ENCODE measurements around the gene MAP7D3.

The MAP7D3 gene

DNA sequence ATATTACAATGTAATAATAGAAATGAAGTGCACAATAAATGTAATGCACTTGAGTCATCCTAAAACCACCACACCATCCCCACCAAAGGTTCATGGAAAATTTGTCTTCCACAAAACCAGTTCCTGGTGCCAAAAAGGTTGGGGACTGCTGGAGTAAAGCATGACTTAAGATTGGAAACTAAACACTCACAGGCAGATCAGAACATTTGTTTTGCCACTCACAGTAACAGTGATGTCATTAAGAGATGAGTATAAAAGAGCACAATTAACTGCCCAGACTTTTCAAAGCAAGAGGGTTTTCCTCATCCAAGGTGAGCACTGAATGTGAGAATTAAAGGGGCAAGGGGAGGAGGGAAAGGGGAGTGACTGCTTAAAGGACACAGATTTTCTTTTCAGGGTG, 35.6 kb downstream of the MAP7D3 start:
- Histone ChIP-seq H3K9ac (ENCODE audit: low read length) (peak overlapping the region; percentile 80), H3K9me3 (ENCODE audit: control insufficient read depth, low read length) (no peaks in the 10 kb centered on the region), H3K27me3 (replicated peaks; ENCODE audit: control insufficient read depth, insufficient read depth, low read length) (peaks cover 10% of the 10 kb centered on the region), H3K36me3 (ENCODE audit: control insufficient read depth, insufficient read depth, low read length, severe bottlenecking) (peaks cover 46% of the 10 kb centered on the region), H3K4me3 (ENCODE audit: low read length) (no peak overlapping the region), H3K4me1 (ENCODE audit: control insufficient read depth, insufficient read depth, low read length) (peaks cover 38% of the 10 kb centered on the region)
- DNase-seq (ENCODE audit: low read depth) = no peak

DNA sequence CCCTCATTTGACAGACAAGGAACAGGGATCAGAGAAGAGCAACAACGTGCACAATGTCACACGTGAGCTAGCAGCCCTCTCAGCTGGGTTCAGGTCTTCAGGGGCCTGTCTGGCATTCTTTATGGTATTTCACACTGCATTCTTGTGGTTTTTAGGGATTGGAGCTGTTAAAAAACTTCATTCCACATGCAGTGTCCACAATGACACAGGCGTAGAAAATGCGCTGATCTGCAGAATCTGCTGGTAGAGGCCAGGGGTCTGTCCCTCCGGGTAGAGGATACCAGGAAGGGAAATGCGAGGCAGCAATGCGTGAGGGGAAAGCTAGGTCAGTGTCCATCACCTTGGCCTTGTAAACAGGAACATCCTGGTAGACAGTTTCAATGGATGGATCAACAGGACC, 36.6 kb downstream of the MAP7D3 start:
- peaks cover 47% of the 10 kb centered on the region for H3K4me1 ChIP-seq (ENCODE audit: control insufficient read depth, insufficient read depth, low read length)
- peak; percentile 69 for DNase-seq (ENCODE audit: low read depth)
- H3K36me3 ChIP-seq (ENCODE audit: control insufficient read depth, insufficient read depth, low read length, severe bottlenecking) = peaks cover 46% of the 10 kb centered on the region

DNA sequence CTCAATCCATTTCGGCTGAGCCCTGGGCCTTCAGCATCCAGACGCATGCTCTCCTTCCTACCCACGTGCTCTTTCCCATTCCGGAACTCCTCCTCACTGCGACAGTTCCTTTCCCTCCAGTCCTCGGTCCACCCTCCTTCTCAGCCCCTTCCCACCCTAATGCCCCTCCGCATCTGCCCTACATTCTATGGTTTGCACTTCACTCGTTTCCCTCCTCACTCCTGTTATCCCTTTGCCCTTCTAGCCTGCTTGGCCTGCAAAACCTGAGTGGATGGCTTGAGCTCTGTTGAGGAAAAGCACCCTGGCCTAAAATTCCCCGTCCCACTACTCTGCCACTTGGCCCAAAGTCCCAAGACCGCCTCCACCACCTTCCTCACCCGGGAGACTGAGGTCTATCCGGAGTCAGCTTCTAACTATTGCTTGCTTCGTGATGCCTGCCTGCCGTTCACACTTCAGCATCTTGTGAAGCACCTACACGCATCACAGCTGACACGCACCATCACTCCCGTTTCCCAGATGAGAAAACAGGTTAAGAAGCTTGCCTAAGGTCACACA, 38.6 kb downstream of the MAP7D3 start:
- no peak for DNase-seq (ENCODE audit: low read depth)
- Histone ChIP-seq H3K9me3 (ENCODE audit: control insufficient read depth, low read length) (no peaks in the 10 kb centered on the region), H3K27me3 (replicated peaks; ENCODE audit: control insufficient read depth, insufficient read depth, low read length) (no peaks in the 10 kb centered on the region), H3K9ac (ENCODE audit: low read length) (peak overlapping the region; percentile 73), H3K36me3 (ENCODE audit: control insufficient read depth, insufficient read depth, low read length, severe bottlenecking) (peaks cover 41% of the 10 kb centered on the region), H3K4me3 (ENCODE audit: low read length) (no peak overlapping the region), H3K4me1 (ENCODE audit: control insufficient read depth, insufficient read depth, low read length) (peaks cover 63% of the 10 kb centered on the region)

More for the DNA sequence above, 36.6 kb downstream of the MAP7D3 start:
- Histone ChIP-seq H3K9ac (ENCODE audit: low read length) (peak overlapping the region; percentile 80), H3K9me3 (ENCODE audit: control insufficient read depth, low read length) (no peaks in the 10 kb centered on the region), H3K27me3 (replicated peaks; ENCODE audit: control insufficient read depth, insufficient read depth, low read length) (peaks cover under 1% of the 10 kb centered on the region), H3K4me3 (ENCODE audit: low read length) (no peak overlapping the region)

DNA sequence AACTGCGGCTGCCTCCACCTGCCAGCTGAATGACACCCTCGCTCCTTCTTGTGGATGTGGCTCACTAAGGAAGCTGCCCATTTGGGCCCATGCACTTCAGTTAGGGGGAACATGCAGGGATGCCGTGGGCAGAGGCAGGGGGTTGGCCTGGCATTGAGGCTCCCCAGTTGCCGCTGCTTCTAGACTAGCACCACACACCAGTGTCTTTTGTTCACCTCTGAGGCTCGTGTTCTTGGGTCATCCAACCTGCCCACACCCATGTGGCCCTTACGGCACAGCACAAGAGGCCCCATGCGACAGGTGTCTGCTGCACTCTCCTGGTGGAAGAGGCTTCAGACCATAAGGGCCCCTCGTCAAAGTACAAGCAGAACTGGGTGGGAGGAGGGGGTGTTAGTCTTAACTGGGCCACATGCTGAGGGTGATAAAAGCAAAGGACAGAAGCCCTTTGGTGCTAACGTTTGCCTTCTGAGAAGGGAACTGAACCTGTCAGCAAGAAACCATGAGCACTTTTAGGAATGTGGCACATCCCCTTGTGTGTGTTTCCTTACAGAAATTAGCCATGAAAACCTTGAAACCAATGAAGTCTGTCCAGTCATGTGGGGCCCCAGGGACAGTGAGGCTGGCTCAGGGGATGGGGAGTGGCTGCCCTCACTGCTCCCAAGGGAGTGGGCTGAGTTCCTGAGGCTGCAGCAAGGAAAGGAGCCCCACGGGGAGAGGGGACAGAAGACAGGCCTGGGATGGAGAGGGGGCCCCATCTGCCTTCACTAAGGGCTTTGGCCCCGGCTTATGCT, 39.2 kb downstream of the MAP7D3 start:
- DNase-seq (ENCODE audit: low read depth) = no peak
- peaks cover 41% of the 10 kb centered on the region for H3K36me3 ChIP-seq (ENCODE audit: control insufficient read depth, insufficient read depth, low read length, severe bottlenecking)
- no peaks in the 10 kb centered on the region for H3K9me3 ChIP-seq (ENCODE audit: control insufficient read depth, low read length)
- no peaks in the 10 kb centered on the region for H3K27me3 ChIP-seq (replicated peaks; ENCODE audit: control insufficient read depth, insufficient read depth, low read length)
- no peak overlapping the region for H3K4me3 ChIP-seq (ENCODE audit: low read length)
- H3K4me1 ChIP-seq (ENCODE audit: control insufficient read depth, insufficient read depth, low read length) = peaks cover 68% of the 10 kb centered on the region
- peak overlapping the region; percentile 17 for H3K9ac ChIP-seq (ENCODE audit: low read length)

DNA sequence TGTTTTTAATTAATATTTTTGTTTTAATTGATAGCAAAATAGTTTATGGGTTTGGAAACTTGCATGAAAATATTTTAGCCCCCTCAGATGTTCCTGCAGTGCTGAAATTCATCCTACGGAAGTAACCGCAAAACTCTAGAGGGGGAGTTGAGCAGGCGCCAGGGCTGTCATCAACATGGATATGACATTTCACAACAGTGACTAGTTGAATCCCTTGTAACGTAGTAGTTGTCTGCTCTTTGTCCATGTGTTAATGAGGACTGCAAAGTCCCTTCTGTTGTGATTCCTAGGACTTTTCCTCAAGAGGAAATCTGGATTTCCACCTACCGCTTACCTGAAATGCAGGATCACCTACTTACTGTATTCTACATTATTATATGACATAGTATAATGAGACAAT, 40.4 kb downstream of the MAP7D3 start:
- Histone ChIP-seq H3K9ac (ENCODE audit: low read length) (peak overlapping the region; percentile 84), H3K4me3 (ENCODE audit: low read length) (no peak overlapping the region), H3K27me3 (replicated peaks; ENCODE audit: control insufficient read depth, insufficient read depth, low read length) (no peaks in the 10 kb centered on the region), H3K36me3 (ENCODE audit: control insufficient read depth, insufficient read depth, low read length, severe bottlenecking) (peaks cover 49% of the 10 kb centered on the region), H3K9me3 (ENCODE audit: control insufficient read depth, low read length) (no peaks in the 10 kb centered on the region), H3K4me1 (ENCODE audit: control insufficient read depth, insufficient read depth, low read length) (peaks cover 65% of the 10 kb centered on the region)
- no peak for DNase-seq (ENCODE audit: low read depth)

DNA sequence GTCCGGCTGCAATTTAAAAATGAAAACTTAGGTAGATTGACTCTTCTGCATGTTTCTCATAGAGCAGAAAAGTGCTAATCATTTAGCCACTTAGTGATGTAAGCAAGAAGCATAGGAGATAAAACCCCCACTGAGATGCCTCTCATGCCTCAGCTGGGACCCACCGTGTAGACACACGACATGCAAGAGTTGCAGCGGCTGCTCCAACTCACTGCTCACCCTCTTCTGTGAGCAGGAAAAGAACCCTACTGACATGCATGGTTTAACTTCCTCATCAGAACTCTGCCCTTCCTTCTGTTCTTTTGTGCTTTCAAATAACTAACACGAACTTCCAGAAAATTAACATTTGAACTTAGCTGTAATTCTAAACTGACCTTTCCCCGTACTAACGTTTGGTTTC, 41.0 kb downstream of the MAP7D3 start:
- DNase-seq (ENCODE audit: low read depth) = no peak
- H3K27me3 ChIP-seq (replicated peaks; ENCODE audit: control insufficient read depth, insufficient read depth, low read length) = no peaks in the 10 kb centered on the region
- H3K9ac ChIP-seq (ENCODE audit: low read length) = peak overlapping the region; percentile 84
- peaks cover 49% of the 10 kb centered on the region for H3K36me3 ChIP-seq (ENCODE audit: control insufficient read depth, insufficient read depth, low read length, severe bottlenecking)
- no peaks in the 10 kb centered on the region for H3K9me3 ChIP-seq (ENCODE audit: control insufficient read depth, low read length)
- H3K4me1 ChIP-seq (ENCODE audit: control insufficient read depth, insufficient read depth, low read length) = peaks cover 67% of the 10 kb centered on the region
- H3K4me3 ChIP-seq (ENCODE audit: low read length) = no peak overlapping the region

DNA sequence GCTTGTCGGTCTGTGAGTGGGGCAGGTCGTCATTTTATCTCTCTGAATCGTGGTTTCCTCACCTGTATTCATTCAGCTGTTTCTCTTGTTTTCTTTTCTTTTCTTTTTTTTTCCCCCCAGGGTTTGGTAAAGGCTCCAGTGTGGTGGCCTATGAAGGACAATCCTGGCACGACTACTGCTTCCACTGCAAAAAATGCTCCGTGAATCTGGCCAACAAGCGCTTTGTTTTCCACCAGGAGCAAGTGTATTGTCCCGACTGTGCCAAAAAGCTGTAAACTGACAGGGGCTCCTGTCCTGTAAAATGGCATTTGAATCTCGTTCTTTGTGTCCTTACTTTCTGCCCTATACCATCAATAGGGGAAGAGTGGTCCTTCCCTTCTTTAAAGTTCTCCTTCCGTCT, 41.4 kb downstream of the MAP7D3 start:
- DNase-seq (ENCODE audit: low read depth) = no peak
- no peaks in the 10 kb centered on the region for H3K9me3 ChIP-seq (ENCODE audit: control insufficient read depth, low read length)
- no peaks in the 10 kb centered on the region for H3K27me3 ChIP-seq (replicated peaks; ENCODE audit: control insufficient read depth, insufficient read depth, low read length)
- no peak overlapping the region for H3K4me3 ChIP-seq (ENCODE audit: low read length)
- peaks cover 49% of the 10 kb centered on the region for H3K36me3 ChIP-seq (ENCODE audit: control insufficient read depth, insufficient read depth, low read length, severe bottlenecking)
- H3K9ac ChIP-seq (ENCODE audit: low read length) = peak overlapping the region; percentile 84
- H3K4me1 ChIP-seq (ENCODE audit: control insufficient read depth, insufficient read depth, low read length) = peaks cover 65% of the 10 kb centered on the region

DNA sequence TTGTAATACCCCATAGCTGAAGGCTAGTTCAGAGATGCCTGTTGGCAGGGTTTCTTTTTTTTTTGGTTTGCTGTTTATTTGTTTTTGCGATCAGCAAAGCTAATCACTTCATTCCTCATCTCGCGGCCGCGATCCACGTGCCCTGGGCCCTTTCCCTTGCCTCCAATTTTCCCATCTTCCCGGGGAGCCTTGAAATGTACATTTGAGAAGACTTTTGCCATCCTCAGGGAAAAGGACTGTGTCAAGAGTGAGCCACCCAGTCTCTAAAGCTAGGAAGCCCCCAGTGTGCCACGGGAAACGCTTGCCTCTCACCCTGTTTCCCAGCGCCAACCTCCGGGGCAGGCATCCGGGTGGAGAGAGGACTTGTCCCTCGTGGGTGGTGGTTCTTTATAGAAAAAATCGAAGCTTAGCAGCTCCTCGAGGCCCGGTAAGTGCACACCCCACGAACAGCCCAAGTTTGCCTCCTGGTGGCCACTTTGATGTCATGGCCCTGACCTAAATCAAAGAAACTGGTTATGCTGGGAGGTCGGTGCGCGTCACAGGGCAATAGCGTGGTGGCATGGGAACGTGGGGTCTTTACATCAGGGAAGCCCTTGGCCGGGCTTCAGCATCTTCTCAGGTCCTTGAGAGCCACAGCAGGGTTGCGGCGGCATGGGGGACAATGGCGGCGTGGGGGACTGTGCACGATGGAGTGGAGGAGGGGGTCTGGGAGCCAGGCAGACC, 42.0 kb downstream of the MAP7D3 start:
- no peaks in the 10 kb centered on the region for H3K9me3 ChIP-seq (ENCODE audit: control insufficient read depth, low read length)
- DNase-seq (ENCODE audit: low read depth) = peak; percentile 57
- H3K9ac ChIP-seq (ENCODE audit: low read length) = peak overlapping the region; percentile 84
- peaks cover 49% of the 10 kb centered on the region for H3K36me3 ChIP-seq (ENCODE audit: control insufficient read depth, insufficient read depth, low read length, severe bottlenecking)
- H3K4me1 ChIP-seq (ENCODE audit: control insufficient read depth, insufficient read depth, low read length) = peaks cover 65% of the 10 kb centered on the region
- peak overlapping the region; percentile 45 for H3K4me3 ChIP-seq (ENCODE audit: low read length)
- no peaks in the 10 kb centered on the region for H3K27me3 ChIP-seq (replicated peaks; ENCODE audit: control insufficient read depth, insufficient read depth, low read length)

DNA sequence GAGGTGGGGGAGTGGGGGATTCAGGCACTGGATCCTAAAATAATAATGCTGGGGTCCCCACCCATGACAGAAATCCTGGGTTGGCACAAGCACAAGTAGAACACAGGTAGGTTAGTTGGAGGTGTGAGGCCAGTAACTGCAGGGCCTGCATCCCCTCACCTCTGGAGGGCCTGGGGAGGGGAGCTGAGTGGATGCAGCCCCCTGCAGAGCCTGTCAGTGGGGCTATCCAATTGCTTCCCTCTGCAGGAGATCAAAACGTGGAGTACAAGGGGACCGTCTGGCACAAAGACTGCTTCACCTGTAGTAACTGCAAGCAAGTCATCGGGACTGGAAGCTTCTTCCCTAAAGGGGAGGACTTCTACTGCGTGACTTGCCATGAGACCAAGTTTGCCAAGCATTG, 43.7 kb downstream of the MAP7D3 start:
- H3K4me1 ChIP-seq (ENCODE audit: control insufficient read depth, insufficient read depth, low read length) = peaks cover 66% of the 10 kb centered on the region
- peak overlapping the region; percentile 83 for H3K4me3 ChIP-seq (ENCODE audit: low read length)

DNA sequence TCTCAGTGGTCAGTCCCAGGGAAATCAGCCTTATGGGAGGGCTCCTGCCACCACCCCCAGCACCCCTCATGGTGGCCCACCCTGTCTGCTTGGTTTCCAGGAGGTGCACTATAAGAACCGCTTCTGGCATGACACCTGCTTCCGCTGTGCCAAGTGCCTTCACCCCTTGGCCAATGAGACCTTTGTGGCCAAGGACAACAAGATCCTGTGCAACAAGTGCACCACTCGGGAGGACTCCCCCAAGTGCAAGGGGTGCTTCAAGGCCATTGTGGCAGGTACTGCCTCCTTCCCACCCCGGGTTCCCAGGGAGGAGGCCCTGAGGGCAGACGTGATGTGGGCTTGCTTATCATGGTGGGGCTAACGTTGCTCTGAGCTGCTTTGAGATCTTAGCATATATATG, 44.3 kb downstream of the MAP7D3 start:
- H3K36me3 ChIP-seq (ENCODE audit: control insufficient read depth, insufficient read depth, low read length, severe bottlenecking) = peaks cover 49% of the 10 kb centered on the region
- no peak for DNase-seq (ENCODE audit: low read depth)
- peak overlapping the region; percentile 92 for H3K9ac ChIP-seq (ENCODE audit: low read length)
- no peaks in the 10 kb centered on the region for H3K9me3 ChIP-seq (ENCODE audit: control insufficient read depth, low read length)
- peaks cover 68% of the 10 kb centered on the region for H3K4me1 ChIP-seq (ENCODE audit: control insufficient read depth, insufficient read depth, low read length)
- no peaks in the 10 kb centered on the region for H3K27me3 ChIP-seq (replicated peaks; ENCODE audit: control insufficient read depth, insufficient read depth, low read length)
- peak overlapping the region; percentile 83 for H3K4me3 ChIP-seq (ENCODE audit: low read length)

More for the DNA sequence above, 43.7 kb downstream of the MAP7D3 start:
- H3K36me3 ChIP-seq (ENCODE audit: control insufficient read depth, insufficient read depth, low read length, severe bottlenecking) = peaks cover 49% of the 10 kb centered on the region
- no peak for DNase-seq (ENCODE audit: low read depth)
- no peaks in the 10 kb centered on the region for H3K27me3 ChIP-seq (replicated peaks; ENCODE audit: control insufficient read depth, insufficient read depth, low read length)
- H3K9ac ChIP-seq (ENCODE audit: low read length) = peak overlapping the region; percentile 92
- H3K9me3 ChIP-seq (ENCODE audit: control insufficient read depth, low read length) = no peaks in the 10 kb centered on the region

DNA sequence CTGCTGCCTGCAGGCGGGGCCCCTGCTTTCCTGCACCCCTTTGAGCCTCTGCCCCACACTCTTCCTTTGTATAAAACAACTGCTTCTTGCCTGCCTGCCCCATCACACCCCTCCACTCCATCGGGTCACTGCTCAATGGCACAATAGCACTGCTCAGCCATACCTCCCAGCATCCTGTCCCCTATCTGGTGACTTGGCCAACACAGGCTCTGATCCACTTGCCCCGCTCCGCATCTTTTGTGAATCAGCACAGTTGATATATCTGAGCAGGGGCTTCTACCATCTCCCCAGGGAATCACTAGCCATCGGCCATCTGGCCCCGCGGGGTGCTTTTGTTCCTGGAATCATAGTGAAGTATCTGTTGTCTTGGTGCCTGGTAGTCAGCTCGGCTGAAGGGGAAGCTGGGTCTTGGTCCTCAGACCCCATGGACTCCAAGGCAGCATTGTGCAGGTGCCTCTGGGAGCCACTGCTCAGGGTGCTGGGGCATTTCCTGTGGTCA, 45.3 kb downstream of the MAP7D3 start:
- Histone ChIP-seq H3K9me3 (ENCODE audit: control insufficient read depth, low read length) (no peaks in the 10 kb centered on the region), H3K9ac (ENCODE audit: low read length) (peak overlapping the region; percentile 92), H3K4me1 (ENCODE audit: control insufficient read depth, insufficient read depth, low read length) (peaks cover 72% of the 10 kb centered on the region), H3K36me3 (ENCODE audit: control insufficient read depth, insufficient read depth, low read length, severe bottlenecking) (peaks cover 40% of the 10 kb centered on the region), H3K27me3 (replicated peaks; ENCODE audit: control insufficient read depth, insufficient read depth, low read length) (no peaks in the 10 kb centered on the region), H3K4me3 (ENCODE audit: low read length) (peak overlapping the region; percentile 83)
- DNase-seq (ENCODE audit: low read depth) = no peak

Data from adipocyte (in vitro differentiated cells).